Stimulated activated CD8-positive, alpha-beta memory T cell treated with anti-CD3 and anti-CD28 coated beads, Interleukin-12 subunit alpha, Interleukin-12 subunit beta, amount 100 ng/mL, for 1 hour (primary cell): ENCODE results near the gene MFAP3.

ENCODE experiments used
- DNase-seq: peaks from one replicate; pipeline ENCODE4 v3.0.0-alpha.2; 2020; ENCODE audit warnings: low read depth

Gene MFAP3

DNA sequence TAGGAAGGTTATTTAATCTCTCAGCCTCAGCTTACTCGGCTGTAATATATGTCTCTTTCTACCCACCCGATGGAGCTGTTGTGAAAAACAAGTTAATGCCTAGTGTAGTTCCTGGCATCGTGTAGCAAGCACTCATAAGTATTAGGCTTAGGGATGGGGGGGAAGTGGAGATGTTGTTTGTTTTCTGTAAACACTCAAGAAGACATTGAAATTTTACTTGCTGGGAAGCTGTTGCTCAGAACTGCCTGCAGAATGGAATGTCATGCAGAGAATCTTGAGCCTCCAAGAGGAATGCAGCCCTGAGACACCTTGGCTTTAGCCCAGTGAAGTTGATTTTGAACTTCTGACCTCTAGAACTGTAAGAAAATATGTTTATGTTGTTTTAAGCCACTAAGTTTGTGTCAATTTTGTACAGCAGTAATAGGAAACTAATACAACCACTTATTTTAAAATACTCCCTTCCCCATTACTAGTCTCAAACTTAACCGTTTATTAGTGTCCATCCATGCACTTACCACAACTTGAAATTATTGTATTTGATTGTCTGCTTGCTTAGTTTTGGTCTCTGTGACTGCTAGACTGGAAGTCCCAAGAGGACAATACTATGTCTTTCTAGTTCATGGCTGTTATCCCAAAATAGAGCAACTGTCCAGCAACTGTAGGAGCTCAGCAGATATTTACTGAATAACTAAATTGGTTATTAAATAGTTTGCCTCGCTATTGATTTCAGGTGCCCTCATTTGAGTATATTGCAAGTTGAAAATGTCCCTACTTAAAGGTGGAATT lies 53.8 kb downstream of the MFAP3 start:
- DNase-seq: no peak

DNA sequence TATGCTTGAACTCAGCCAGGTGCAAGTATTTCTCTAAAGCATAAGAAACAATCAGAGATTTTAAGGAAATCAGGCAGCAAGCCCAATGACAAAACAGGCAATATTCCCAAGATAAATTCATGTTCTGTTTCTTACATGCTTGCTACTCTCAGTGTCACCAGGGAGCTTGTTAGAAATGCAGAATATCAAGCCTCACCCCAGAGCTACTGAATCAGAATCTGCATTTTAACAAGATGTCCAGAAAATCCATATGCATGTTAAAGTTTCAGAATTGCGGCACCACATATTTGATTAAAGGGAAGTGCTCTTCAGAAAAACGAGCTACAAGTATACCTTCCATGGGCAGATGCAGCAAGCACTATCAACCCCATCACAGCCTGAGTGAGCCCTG lies 54.4 kb downstream of the MFAP3 start:
- no peak for DNase-seq

DNA sequence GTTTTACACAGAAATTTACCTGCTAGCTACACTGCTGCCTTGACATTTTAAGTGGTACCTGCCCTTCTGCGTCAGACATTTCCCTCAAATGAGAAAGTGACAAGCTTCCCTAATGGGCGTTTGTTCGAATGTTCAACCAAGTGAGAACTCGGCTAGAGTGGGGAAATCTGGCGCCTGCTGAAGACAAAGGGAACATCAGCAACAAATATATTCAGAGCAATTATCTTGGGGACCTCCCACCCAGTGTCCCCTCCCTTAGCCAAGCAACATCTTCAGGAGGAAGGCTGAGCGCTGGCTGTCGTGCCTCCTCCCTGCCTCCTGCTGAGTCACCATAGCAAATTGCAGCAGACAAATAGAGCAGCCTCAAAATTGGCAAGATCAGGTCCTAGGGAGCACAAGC lies 57.1 kb downstream of the MFAP3 start:
- no peak for DNase-seq

DNA sequence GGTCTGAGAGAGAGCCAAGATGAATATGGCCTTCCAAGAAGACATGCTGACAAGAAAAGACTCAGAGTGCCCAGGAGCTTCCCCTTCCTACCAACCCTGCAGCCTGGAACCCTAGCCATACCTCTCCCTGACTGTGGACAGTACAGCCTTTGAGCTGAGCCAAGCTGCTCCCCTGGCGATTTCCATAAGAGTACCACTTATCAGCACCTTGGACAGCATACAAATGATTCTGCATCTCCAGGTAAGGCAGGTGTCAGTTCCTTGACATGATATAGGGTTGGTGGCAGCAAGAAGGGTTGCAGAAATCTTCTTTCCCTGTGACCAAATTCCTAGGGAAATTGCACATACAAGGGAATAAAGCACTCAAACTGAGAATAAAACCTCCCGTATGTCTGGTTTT lies 58.3 kb downstream of the MFAP3 start:
- DNase-seq: no peak

DNA sequence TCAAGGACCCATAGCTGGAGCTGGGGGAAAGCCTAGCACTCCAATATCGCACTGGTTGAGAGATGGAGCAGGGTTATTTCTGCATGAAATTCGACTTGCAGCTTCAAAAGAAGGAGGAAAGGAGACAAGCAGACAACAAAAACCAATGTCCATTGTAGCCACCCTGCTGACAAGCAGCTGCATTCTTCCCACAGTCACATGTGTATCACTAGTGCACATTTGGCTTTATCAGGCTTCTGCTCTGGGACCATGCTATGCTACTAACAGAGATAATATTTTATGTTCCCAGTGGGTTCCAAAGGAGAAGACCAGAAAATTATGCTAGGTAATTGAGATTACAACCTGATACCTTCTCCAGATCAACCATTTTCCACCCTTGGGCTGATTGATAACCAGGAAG lies 59.7 kb downstream of the MFAP3 start:
- no peak for DNase-seq

DNA sequence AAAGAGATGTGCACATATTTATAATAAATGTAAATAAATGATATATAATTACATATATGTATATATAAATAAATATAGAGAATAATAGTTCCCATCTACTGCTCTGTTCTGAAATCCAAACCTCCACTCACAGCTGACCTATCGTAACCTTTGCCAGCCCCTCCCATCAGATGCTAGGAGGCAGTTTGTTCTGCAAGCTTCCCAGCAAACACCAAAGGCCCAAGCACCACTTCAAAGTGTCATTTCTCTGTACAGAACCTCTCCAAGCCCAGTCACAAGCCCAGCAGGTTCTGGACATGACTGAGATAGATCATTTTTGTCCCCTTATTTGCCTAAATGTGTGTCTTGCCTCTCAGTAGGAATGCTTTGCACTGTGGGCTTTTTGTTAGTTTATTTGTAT lies 62.4 kb downstream of the MFAP3 start:
- DNase-seq: no peak

DNA sequence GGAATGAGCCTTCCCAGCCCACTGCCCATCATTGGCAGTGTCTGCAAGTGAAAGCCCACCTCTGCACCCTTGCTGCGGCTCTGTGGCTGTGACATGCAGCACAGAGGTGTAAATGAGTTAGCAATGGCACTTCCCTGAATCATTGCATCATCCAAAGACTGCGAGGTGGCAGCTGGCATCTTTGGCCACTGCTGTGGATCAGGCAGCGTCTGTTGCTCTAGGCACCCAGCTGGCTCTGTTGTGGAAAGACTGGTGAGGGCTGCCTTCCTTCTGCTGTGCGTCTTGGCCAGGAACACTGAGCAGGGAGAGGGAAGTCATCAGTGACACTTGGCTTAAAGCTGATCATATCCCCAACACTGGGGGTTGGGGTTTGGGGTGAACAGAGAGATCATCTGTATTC lies 64.5 kb downstream of the MFAP3 start:
- no peak for DNase-seq
